SW 1271 (cell line): ENCODE data around the gene POU5F1.

ENCODE experiments used
- DNase-seq, 2 experiments: peaks; one replicate each; lab custom pipeline; 2025; lab: John Stamatoyannopoulos, UW

Gene POU5F1

GRCh38 chr6:31139599-31139998 is 30.9 kb downstream of the POU5F1 start:
- DNase-seq = peak in 1 of 2 experiments; percentile 14

GRCh38 chr6:31138982-31139381 is 31.5 kb downstream of the POU5F1 start, which contains the start of gene PSORS1C2:
TSS of gene PSORS1C2 (minus strand) at chr6:31139066. CDS start at chr6:31139026, 40 bp downstream.
- DNase-seq = no peak

- no peak for DNase-seq
These were observed 34.8 kb downstream of the POU5F1 start for GRCh38 chr6:31135710-31136109.

- no peak for DNase-seq
These were observed 37.7 kb downstream of the POU5F1 start for GRCh38 chr6:31132806-31133205.

GRCh38 chr6:31131595-31131994 is 38.9 kb downstream of the POU5F1 start:
- DNase-seq = no peak

- no peak for DNase-seq
These were observed 39.7 kb downstream of the POU5F1 start for GRCh38 chr6:31130751-31131150.

- no peak for DNase-seq
These were observed 41.4 kb downstream of the POU5F1 start for GRCh38 chr6:31129130-31129529.

- DNase-seq = peak in 1 of 2 experiments; percentile 43
These were observed 42.3 kb downstream of the POU5F1 start for GRCh38 chr6:31128093-31128676.

- DNase-seq = no peak
These were observed 43.9 kb downstream of the POU5F1 start for GRCh38 chr6:31126396-31127175.

- no peak for DNase-seq
These were observed 44.7 kb downstream of the POU5F1 start for GRCh38 chr6:31125586-31126363.

- no peak for DNase-seq
These were observed 45.3 kb downstream of the POU5F1 start for GRCh38 chr6:31125162-31125561.

- peak; percentile 61 to 85 for DNase-seq
These were observed 47.4 kb downstream of the POU5F1 start for GRCh38 chr6:31122791-31123706.

GRCh38 chr6:31121131-31121790 is 49.2 kb downstream of the POU5F1 start:
- no peak for DNase-seq

- DNase-seq = no peak
These were observed 50.1 kb downstream of the POU5F1 start, which contains the start of gene CDSN for GRCh38 chr6:31120151-31120915. TSS of gene CDSN (minus strand) at chr6:31120446. CDS start at chr6:31120419, 27 bp downstream.

GRCh38 chr6:31118178-31118577 is 52.3 kb downstream of the POU5F1 start:
- DNase-seq = no peak

GRCh38 chr6:31116661-31117385 is 53.7 kb downstream of the POU5F1 start:
- DNase-seq = no peak

- no peak for DNase-seq
These were observed 54.4 kb downstream of the POU5F1 start for GRCh38 chr6:31115941-31116560.

- peak in 1 of 2 experiments; percentile 59 for DNase-seq
These were observed 55.3 kb downstream of the POU5F1 start for GRCh38 chr6:31114970-31115849.
